ENCODE results near the gene RASAL2.

DNA sequence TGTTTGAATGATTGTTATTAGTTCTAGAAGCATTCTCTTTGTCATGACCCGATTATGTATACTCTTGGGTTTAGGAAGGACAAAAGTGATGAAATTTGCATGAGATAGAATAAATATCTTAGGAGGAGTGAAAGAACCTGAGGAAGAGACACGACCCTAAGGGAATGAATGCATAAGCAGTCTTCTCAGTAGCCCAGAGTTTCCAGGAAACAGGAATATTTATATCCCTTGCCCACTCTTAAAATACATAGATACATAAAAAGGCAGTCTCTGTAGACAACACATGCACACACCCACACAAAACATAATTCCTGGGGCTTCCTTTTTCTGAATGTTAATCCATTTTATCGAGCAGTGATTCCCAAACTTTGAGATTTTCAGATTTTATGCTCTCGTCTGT, 383.5 kb downstream of the RASAL2 start:
- TF ChIP-seq, protein P1, sequence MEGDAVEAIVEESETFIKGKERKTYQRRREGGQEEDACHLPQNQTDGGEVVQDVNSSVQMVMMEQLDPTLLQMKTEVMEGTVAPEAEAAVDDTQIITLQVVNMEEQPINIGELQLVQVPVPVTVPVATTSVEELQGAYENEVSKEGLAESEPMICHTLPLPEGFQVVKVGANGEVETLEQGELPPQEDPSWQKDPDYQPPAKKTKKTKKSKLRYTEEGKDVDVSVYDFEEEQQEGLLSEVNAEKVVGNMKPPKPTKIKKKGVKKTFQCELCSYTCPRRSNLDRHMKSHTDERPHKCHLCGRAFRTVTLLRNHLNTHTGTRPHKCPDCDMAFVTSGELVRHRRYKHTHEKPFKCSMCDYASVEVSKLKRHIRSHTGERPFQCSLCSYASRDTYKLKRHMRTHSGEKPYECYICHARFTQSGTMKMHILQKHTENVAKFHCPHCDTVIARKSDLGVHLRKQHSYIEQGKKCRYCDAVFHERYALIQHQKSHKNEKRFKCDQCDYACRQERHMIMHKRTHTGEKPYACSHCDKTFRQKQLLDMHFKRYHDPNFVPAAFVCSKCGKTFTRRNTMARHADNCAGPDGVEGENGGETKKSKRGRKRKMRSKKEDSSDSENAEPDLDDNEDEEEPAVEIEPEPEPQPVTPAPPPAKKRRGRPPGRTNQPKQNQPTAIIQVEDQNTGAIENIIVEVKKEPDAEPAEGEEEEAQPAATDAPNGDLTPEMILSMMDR (IDR thresholded peaks at IDR 0.05) = no peak
- TF ChIP-seq POLR2A (IDR thresholded peaks at IDR 0.05) (no peak), POLR2AphosphoS5 (IDR thresholded peaks at IDR 0.05) (no peak)
